NCI-H1930 (cell line): ENCODE measurements around the gene CDC5L.
A peak's percentile ranks its signal among the peaks of the same experiment; 100 is the strongest.
"Not testable (repeated sequence)": the region's sequence is repeated elsewhere in the genome, so short reads cannot be mapped to it uniquely, and the experiment has no call there.

ENCODE experiments used
- DNase-seq, 2 experiments: peaks; one replicate each; lab custom pipeline; 2025; lab: John Stamatoyannopoulos, UW

The CDC5L gene

DNA sequence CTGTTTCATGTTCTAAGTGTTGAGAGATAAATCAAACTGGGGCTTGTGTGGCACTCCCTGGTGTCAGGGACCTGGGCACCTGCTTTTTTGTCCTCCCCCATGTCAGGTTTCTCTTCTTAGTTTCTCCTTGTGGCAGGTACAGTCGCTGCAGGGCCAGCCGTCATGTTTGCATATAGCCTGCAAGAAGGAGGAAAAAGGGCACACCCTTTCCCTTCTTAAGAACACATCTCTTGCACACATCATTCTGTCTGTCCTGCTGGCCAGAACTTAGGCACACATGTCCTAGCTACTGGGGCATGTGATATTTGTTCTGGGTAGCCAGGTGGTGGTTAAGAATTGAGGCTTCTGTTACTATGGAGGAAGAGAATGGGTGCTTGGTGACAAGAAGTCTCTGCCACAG lies 27.9 kb downstream of the CDC5L start:
- no peak for DNase-seq

GRCh38 chr6:44415873-44416502 lies 28.5 kb downstream of the CDC5L start:
- DNase-seq: no peak

DNA sequence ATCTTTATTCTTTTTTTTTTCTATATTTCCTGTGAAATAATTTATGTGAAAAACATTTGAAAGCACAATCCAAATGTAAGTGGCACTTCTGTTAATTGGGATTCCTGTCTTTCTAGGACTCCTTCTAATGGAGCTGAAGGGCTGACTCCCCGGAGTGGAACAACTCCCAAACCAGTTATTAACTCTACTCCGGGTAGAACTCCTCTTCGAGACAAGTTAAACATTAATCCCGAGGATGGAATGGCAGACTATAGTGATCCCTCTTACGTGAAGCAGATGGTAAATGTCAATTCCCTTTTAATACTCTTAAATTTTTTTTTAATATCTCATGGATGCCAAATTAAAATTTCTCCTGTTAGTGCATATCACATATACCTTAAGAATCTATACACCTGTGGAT lies 35.0 kb downstream of the CDC5L start:
- DNase-seq: no peak

- DNase-seq: no peak
These were observed 35.8 kb downstream of the CDC5L start for GRCh38 chr6:44423306-44423705.

GRCh38 chr6:44425951-44426350 lies 38.4 kb downstream of the CDC5L start:
- DNase-seq: no peak

GRCh38 chr6:44428682-44429081 lies 41.2 kb downstream of the CDC5L start:
- DNase-seq: no peak

DNA sequence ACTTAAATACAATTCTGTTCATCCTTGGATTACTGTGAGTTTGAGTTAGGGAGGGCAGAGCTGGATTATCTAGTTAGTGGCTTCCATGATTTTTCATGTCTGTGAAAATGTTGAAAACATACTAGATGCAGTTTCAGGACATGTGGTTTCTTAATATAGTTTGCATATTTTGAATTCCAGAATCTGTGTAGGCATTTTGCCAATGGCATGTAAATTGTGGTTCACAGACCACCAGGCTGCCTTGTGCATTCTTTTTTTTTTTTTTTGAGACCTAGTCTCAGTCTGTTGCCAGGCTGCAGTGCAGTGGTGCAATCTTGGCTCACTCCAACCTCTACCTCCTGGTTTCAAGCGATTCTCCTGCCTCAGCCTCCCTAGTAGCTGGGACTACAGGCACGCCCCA lies 42.8 kb downstream of the CDC5L start:
- DNase-seq: no peak

DNA sequence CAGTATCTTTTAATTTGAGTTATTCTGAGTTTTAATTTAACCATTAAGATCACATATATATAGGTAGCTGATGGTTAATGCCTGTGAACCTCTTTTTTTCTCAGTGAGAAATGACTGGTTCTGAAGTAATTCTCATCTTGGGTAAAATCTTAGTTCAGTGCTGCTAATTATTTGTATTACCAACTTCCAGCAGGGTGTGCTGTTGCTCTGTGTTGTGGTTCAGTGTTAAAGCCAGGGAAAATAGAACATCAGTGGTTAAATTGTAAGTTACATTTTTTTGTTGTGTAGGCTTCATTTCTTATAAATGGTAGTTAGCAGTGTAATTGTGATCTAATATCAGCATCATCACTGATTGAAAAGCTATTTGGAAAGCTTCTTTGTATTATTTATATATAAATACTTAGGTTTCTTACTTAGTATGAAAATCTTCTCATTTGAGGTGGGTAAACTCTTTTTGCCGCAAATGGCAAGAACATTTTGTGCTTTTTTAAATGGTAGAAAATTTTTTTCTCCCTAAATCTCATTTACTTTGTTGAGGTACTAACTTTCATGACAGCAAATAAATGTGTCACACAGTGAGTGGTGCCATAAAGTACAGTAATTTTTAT lies 43.7 kb downstream of the CDC5L start:
- DNase-seq: peak in 1 of 2 experiments; percentile 10

GRCh38 chr6:44432227-44432626 lies 44.7 kb downstream of the CDC5L start:
- DNase-seq: no peak

GRCh38 chr6:44432726-44433125 lies 45.2 kb downstream of the CDC5L start:
- DNase-seq: no peak

GRCh38 chr6:44435500-44435899 lies 48.0 kb downstream of the CDC5L start:
- DNase-seq: no peak

GRCh38 chr6:44438827-44439226 lies 51.3 kb downstream of the CDC5L start:
- DNase-seq: no peak

- DNase-seq: no peak
These were observed 52.0 kb downstream of the CDC5L start for GRCh38 chr6:44439270-44440045.

GRCh38 chr6:44441091-44441855 lies 53.8 kb downstream of the CDC5L start:
- no peak for DNase-seq

DNA sequence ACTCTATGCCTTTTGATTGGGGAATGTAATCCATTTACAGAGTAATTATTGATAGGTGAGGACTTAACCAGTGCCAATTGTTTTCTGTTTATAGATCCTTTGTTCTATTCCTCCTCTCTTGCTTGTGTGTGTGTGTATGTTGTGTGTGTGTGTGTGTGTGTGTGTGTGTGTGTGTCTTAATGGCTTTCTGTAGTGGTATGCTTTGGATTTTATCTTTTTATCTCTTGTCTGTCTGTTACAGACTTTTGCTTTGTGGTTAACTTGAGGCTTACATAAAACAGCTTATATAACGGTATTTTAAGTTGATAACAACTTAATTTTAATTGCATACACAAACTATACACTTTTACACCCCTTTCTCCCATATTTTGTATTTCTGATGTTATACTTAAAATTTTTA lies 54.7 kb downstream of the CDC5L start:
- DNase-seq: no peak

DNA sequence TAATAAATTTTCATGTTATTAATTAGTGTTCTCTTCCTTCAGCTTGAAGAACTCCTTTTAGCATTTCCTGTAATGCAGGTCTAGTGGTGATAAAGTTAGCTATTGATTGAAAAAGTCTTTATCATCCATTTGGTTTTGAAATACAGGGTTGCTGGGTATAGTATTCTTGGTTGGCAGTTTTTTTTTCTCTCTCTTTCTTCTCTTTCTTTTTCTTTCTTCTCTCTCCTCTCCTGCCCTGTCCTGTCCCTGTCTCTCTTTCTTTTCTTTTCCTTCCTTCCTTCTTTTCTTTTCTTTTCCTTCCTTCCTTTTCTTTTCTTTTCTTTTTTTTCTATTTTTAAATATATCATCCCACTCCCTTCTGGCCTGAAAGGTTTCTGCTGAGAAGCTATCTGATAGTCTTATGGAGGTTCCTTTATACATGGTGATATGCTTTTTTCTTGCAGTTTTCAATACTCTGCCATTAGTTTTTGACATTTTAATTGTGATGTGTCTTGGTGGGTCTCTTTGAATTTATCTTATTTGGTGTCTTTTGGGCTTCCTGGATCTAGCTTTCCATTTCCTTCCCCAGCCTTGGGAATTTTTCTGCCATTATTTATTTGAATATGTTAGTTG lies 55.4 kb downstream of the CDC5L start:
- DNase-seq: no peak

DNA sequence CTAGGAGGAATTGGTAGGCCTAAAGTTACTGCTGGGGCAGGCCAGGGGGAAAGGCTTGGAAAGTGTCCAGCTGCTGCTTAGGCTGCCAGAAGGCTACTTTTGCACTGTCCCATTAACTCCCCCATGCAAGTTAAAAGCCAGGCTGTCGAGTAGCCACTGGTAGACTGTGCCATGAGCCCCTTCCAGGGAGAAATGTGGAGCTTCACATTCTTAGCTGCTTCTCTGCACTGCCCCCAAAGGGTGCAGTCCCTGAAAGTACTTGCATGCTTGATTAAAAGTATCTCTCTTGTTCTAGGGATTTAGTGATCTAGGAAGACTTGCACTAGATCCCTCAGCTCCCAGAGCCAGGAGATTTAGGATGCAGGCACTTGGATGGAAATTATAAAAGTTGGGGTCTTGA lies 57.3 kb downstream of the CDC5L start:
- DNase-seq: no peak

- DNase-seq: no peak
These were observed 59.3 kb downstream of the CDC5L start for GRCh38 chr6:44446626-44447300.

DNA sequence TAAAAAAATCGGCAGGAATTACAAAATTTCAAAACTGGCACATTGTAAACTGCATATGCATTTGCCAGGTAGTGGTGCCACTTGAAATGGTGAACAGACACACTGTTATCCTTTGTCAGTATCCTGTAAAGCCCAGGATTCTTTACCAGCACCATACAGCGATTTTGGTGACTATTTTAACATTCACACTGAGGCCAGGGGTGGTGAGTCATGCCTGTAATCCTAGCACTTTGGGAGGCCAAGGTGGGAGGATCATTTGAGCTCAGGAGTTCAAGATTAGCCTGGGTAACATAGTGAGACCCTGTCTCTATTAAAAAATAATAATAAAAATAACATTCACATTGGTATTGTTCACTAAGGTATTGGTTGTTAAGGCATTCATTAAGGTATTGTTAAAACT lies 61.7 kb downstream of the CDC5L start:
- not testable (repeated sequence) for DNase-seq

DNA sequence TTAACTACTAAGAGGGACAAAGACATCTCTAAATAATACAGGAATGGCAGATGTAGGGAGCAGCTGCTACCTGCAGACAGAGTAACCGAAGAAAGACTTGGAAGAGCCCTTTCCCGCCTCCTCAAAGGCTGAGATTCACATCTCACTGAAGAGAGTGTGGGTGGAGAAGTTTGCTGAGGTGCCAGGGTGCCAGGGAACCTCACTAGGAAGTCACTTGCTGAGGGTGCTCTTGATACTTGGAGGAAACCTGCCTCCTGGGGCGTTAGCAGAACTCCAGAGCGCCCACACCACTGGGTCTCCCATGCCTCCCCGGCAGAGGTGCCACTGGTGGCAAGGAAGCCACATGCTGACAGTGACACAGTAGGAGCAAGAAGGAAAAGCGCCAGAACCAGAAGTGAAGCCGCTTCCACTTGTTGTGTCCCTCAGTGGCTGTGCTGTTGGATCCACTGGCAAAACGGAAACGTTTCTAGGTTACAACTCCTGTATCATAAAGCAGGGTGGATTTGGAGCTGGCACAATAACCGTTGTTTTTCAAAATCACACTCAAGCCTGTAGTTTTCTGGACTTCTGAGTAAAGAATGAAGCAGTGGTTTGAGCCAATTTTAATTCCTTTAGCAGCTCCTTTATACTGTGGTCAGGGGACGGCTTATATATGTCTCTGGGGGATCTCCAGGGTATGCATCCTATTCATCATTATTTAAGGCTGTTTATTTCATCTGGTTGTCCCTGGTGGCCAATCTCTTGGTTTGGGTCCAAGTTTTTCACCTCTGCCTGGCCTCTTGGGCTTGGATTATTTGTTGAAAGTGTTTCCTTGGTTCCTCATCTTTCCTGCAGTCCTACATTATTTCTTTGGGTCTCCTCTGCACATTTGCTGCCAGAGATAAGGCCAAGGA lies 64.5 kb downstream of the CDC5L start:
- DNase-seq: no peak

- no peak for DNase-seq
These were observed 65.2 kb downstream of the CDC5L start for GRCh38 chr6:44452725-44453124.
